GM19452 (cell line): ENCODE results near the gene G6PD.
"Not testable (repeated sequence)": the region's sequence is repeated elsewhere in the genome, so short reads cannot be mapped to it uniquely, and the experiment has no call there.

ENCODE experiments used
- ATAC-seq: cut with Tn5 transposase; IDR thresholded peaks from one replicate; pipeline ENCODE4 v1.9.1; 2021; ENCODE audit not compliant: unreplicated experiment

Gene G6PD

GRCh38 chrX:154545673-154546274 is 872 bp downstream of the G6PD start:
- ATAC-seq, result no peak

GRCh38 chrX:154542723-154543424 is 3.8 kb downstream of the G6PD start:
- no peak for ATAC-seq

- ATAC-seq, result no peak
Observed at GRCh38 chrX:154541896-154542722, 4.5 kb downstream of the G6PD start.

- ATAC-seq, result no peak
Observed at GRCh38 chrX:154541589-154541895, 5.1 kb downstream of the G6PD start.

GRCh38 chrX:154540897-154541535 is 5.6 kb downstream of the G6PD start:
- ATAC-seq, result no peak

- ATAC-seq, result not testable (repeated sequence)
Observed at GRCh38 chrX:154540365-154540764, 6.3 kb downstream of the G6PD start.

GRCh38 chrX:154539077-154539476 is 7.6 kb downstream of the G6PD start:
- no peak for ATAC-seq

GRCh38 chrX:154535892-154536291 is 10.8 kb downstream of the G6PD start:
- no peak for ATAC-seq

- ATAC-seq, result peak; percentile 63
Observed at GRCh38 chrX:154534526-154535322, 11.9 kb downstream of the G6PD start.

- no peak for ATAC-seq
Observed at GRCh38 chrX:154532690-154533089, 14.0 kb downstream of the G6PD start.

- ATAC-seq, result no peak
Observed at GRCh38 chrX:154531626-154532025, 15.0 kb downstream of the G6PD start.

- ATAC-seq, result no peak
Observed at GRCh38 chrX:154530286-154530685, 16.4 kb downstream of the G6PD start.

GRCh38 chrX:154529206-154529612 is 17.4 kb downstream of the G6PD start:
- no peak for ATAC-seq

- ATAC-seq, result no peak
Observed at GRCh38 chrX:154526901-154527675, 19.6 kb downstream of the G6PD start.

GRCh38 chrX:154525606-154526490 is 20.8 kb downstream of the G6PD start:
- ATAC-seq, result no peak

- no peak for ATAC-seq
Observed at GRCh38 chrX:154519389-154519788, 27.3 kb downstream of the G6PD start.

GRCh38 chrX:154517101-154517781 is 29.4 kb downstream of the G6PD start:
- ATAC-seq, result no peak

GRCh38 chrX:154516656-154517100 is 30.0 kb downstream of the G6PD start:
- ATAC-seq, result peak; percentile 5
